GM12878 (cell line): ENCODE data around the gene SLC22A23. TPM values are rescaled to one million over a fixed set of nuclear protein-coding genes. Genes with fewer than 3 reads are reported as not detected.
A peak's percentile ranks its signal among the peaks of the same experiment; 100 is the strongest.

ENCODE experiments used
- ATAC-seq: fragments of 200-7000 bp; cut with Tn5 transposase; 3 replicates; pipeline ENCODE4 v1.9.1; 2020; ENCODE audit warnings: mild to moderate bottlenecking, moderate library complexity
- BruUV-seq: library from RNA; stranded (reverse); fragments of 400-500 nt; replicated peaks from 2 replicates; lab custom pipeline; 2021; lab: Mats Ljungman, UMichigan
- CTCF ChIA-PET: fragments of 300-600 bp; sonication (Branson Sonifier 250); formaldehyde crosslinking; extraction: SDS; loops from one replicate; lab custom pipeline; 2021; ENCODE audit warnings: inconsistent platforms; lab: Yijun Ruan, JAX
- POLR2A ChIA-PET: fragments of 350-600 bp; formaldehyde crosslinking; extraction: SDS; loops from one replicate; lab custom pipeline; 2021; ENCODE audit warnings: inconsistent platforms; lab: Charles Lee
- RAD21 ChIA-PET: fragments of 300-600 bp; sonication (Branson Sonifier 250); formaldehyde crosslinking; loops from one replicate; lab custom pipeline; 2023; ENCODE audit warnings: antibody characterized with exemption; ENCODE audit not compliant: unreplicated experiment; lab: Charles Lee
- SMC1A ChIA-PET: fragments of 300-600 bp; sonication (Branson Sonifier 250); formaldehyde crosslinking; loops from one replicate; lab custom pipeline; 2023; ENCODE audit not compliant: unreplicated experiment, uncharacterized antibody; lab: Charles Lee
- DNase-seq: peaks from one replicate; pipeline ENCODE4 v3.0.0-alpha.2; 2011; ENCODE audit warnings: low read depth, low spot score
- FAIRE-seq: peaks from 3 replicates; lab custom pipeline; 2011; peaks lifted over from hg19 to GRCh38; lab: Jason Lieb, UNC
- H2AFZ ChIP-seq: 2 replicates; pipeline ENCODE4 v1.6.0; 2011; ENCODE audit warnings: low read depth, low read length, control low read depth; ENCODE audit not compliant: control insufficient read depth
- H3K27ac ChIP-seq: 2 replicates; pipeline ENCODE4 v1.5.1; 2011; ENCODE audit warnings: control low read depth; ENCODE audit not compliant: control insufficient read depth, insufficient read depth
- H3K27me3 ChIP-seq, 2 experiments: replicated peaks in 1 of 2; 2 replicates each; pipeline versions ENCODE4 v1.6.0 to v1.6.1; 2011; ENCODE audit warnings: low read length in 1 of 2; ENCODE audit not compliant: control insufficient read depth in 2 of 2, insufficient read depth in 2 of 2
- H3K36me3 ChIP-seq, 2 experiments: 2 replicates each; pipeline ENCODE4 v1.5.1; 2011; ENCODE audit warnings: low read length in 1 of 2; ENCODE audit not compliant: control insufficient read depth in 2 of 2, insufficient read depth in 2 of 2
- H3K4me1 ChIP-seq: 2 replicates; pipeline ENCODE4 v1.6.1; 2011; ENCODE audit warnings: mild to moderate bottlenecking, low read length, moderate library complexity, mixed read lengths; ENCODE audit not compliant: control insufficient read depth, insufficient read depth
- H3K4me2 ChIP-seq: 2 replicates; pipeline ENCODE4 v1.6.0; 2011; ENCODE audit warnings: control low read depth; ENCODE audit not compliant: control insufficient read depth, insufficient read depth
- H3K4me3 ChIP-seq: fragments of 200-600 bp; sonication (generic); 2 replicates; pipeline ENCODE4 v1.5.1; 2016
- H3K79me2 ChIP-seq: 2 replicates; pipeline ENCODE4 v1.6.0; 2011; ENCODE audit warnings: low read length; ENCODE audit not compliant: control insufficient read depth, insufficient read depth
- H3K9ac ChIP-seq: 2 replicates; pipeline ENCODE4 v1.8.0; 2011; ENCODE audit warnings: low read length, control low read depth, mixed read lengths; ENCODE audit not compliant: control insufficient read depth, insufficient read depth
- H3K9me3 ChIP-seq: replicated peaks from 3 replicates; pipeline ENCODE4 v1.5.1; 2011; ENCODE audit warnings: mild to moderate bottlenecking, low read length; ENCODE audit not compliant: control insufficient read depth, insufficient read depth
- H4K20me1 ChIP-seq: 2 replicates; pipeline ENCODE4 v1.6.0; 2011; ENCODE audit not compliant: control insufficient read depth, insufficient read depth
- BCL11A ChIP-seq: IDR thresholded peaks from 2 replicates; pipeline ENCODE4 v1.6.1; 2011; ENCODE audit warnings: low read depth, low read length
- CREB1 ChIP-seq: IDR thresholded peaks from 2 replicates; pipeline ENCODE4 v1.6.1; 2012; ENCODE audit warnings: low read depth, mild to moderate bottlenecking, inconsistent platforms
- ETV6 ChIP-seq, 2 experiments: fragments of 450-650 bp in 1 of 2; IDR thresholded peaks in 1 of 2; conservative IDR thresholded peaks in 1 of 2; 2 replicates each; pipeline ENCODE4 v1.6.1; 2014; ENCODE audit warnings: antibody characterized with exemption in 1 of 2, borderline replicate concordance in 1 of 2, low read depth in 1 of 2, mild to moderate bottlenecking in 1 of 2, moderate library complexity in 1 of 2
- HDAC6 ChIP-seq: fragments of 200-600 bp; sonication (generic); IDR thresholded peaks from one replicate; pipeline ENCODE4 v1.8.0; 2017; ENCODE audit warnings: antibody characterized with exemption; ENCODE audit not compliant: unreplicated experiment
- NR2C2 ChIP-seq: IDR thresholded peaks from 2 replicates; pipeline ENCODE4 v1.6.1; 2011; ENCODE audit warnings: borderline replicate concordance, low read depth; ENCODE audit not compliant: control insufficient read depth, insufficient read length
- RAD51 ChIP-seq: fragments of 450-650 bp; IDR thresholded peaks from 2 replicates; pipeline ENCODE4 v1.6.1; 2016; ENCODE audit warnings: moderate library complexity, mild to moderate bottlenecking, inconsistent platforms
- TBL1XR1 ChIP-seq: IDR thresholded peaks from 2 replicates; pipeline ENCODE4 v1.6.1; 2012; ENCODE audit warnings: low read depth, low read length, improper control_type of control experiment
- YBX1 ChIP-seq: fragments of 450-650 bp; IDR thresholded peaks from 2 replicates; pipeline ENCODE4 v1.6.1; 2016; ENCODE audit warnings: antibody characterized with exemption
- ZSCAN29 ChIP-seq: fragments of 450-650 bp; IDR thresholded peaks from 2 replicates; pipeline ENCODE4 v1.6.1; 2017; ENCODE audit warnings: mild to moderate bottlenecking, moderate library complexity
- WGBS: methylation state at CpG from one replicate; pipeline ENCODE4 v1.1.6; 2016; ENCODE audit warnings: low lambda C conversion rate; ENCODE audit not compliant: insufficient replicate concordance, insufficient coverage; ENCODE audit errors: missing lambda C conversion rate; 5-methylcytosine and 5-hydroxymethylcytosine counted together
- in situ Hi-C: fragments of 300-500 bp; cut with MboI; formaldehyde crosslinking; loops from 9 replicates; pipeline ENCODE4 v1.14.3; 2018; ENCODE audit warnings: mixed read lengths
- intact Hi-C: fragments of 100-400 bp; cut with micrococcal nuclease; formaldehyde crosslinking; loops from one replicate; pipeline ENCODE4 v1.14.2; 2022; ENCODE audit not compliant: unreplicated experiment
- polyA plus RNA-seq, 11 experiments: library from polyadenylated mRNA; depleted of rRNA in 4 of 11; unstranded in 6 of 11; stranded (reverse) in 5 of 11; fragments of >200 nt; fragmentation: Nextera tagmentation in 4 of 11; fragmentation: Illumina TruSeq in 1 of 11; extraction: Ambion mirVana in 4 of 11; extraction: Trizol in 1 of 11; gene quantifications; 1 replicate in 1 of 11; 2 replicates in 10 of 11; pipeline versions ENCODE4 v1.2.1 to v1.2.3, GENCODE V29; 2011 to 2016; ENCODE audit warnings: inconsistent platforms in 2 of 11, missing spikeins in 2 of 11, low read depth in 1 of 11
- total RNA-seq, 4 experiments: library from RNA; depleted of rRNA in 3 of 4; stranded (reverse); fragments of >200 nt in 3 of 4; fragmentation: Illumina TruSeq in 1 of 4; extraction: Trizol in 1 of 4; gene quantifications; 2 replicates each; pipeline versions ENCODE4 v1.2.1 to v1.2.3, GENCODE V29; 2013 to 2021
- TF ChIP-seq, protein P1 (sequence below): fragments of 150-350 bp; IDR thresholded peaks from 2 replicates; pipeline ENCODE4 v1.6.1; 2016; ENCODE audit warnings: low read depth, low read length
- TF ChIP-seq, protein P2 (sequence below): IDR thresholded peaks from 2 replicates; pipeline ENCODE4 v1.6.1; 2012; ENCODE audit warnings: improper control_type of control experiment, low read depth, low read length; ENCODE audit not compliant: insufficient replicate concordance
- TF ChIP-seq, protein P3 (sequence below): IDR thresholded peaks from 2 replicates; pipeline ENCODE4 v1.6.1; 2012; ENCODE audit warnings: low read depth, low read length, improper control_type of control experiment

SLC22A23 gene
- total and polyA plus RNA-seq, 10 of the 15 experiments (the other 5 are each of a cell fraction or from before 2014, with no cell fraction given), result 0.20 to 2.4 (median 0.74) TPM

DNA sequence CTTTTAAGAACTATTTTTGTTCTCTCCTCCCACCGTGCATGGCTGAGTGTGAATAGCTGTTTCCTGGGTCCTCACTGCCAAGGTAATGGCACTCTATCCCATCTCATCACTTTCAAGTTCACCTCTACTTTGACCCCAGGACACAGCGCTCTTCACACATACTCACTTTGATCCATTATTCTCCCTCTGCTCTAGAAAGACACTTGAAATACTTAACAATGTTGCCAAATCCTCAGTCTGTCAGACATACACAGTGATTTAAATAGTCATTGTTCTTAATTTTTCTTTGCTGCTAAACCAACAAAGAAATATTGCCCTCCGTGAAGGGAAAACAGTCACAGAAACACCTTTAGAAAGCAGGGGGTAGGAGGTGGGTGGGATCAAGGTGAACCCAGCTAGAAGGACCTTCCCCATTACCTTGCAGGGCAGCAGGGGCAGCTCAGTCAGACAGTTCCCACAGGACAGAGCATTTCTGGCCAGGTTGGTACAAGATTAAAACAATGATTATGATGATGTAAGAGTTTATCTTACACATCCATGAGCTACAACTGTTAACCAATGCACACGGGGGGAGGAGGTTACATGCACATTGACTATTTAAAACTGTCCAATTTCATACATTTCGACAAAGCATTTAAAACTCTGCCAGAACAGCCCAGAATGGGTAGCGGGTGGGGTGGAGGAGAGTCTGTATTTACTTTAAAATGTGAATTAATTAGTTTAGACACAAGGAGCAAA, 2.4 kb downstream of the SLC22A23 start:
- RAD21 ChIA-PET, result interaction anchor here (0.8 to 3.2 kb wide), 18 partner anchors 11 to 277 kb away, joined by 3 to 22 read pairs (median 6); no protein-coding TSS in a partner anchor
- intact Hi-C loops, result loop anchor here (2.0 to 5.0 kb wide), 2 partner anchors 176 to 278 kb away; no protein-coding TSS in a partner anchor
- no peak for DNase-seq
- 58% methylated on average over 6 of the region's 6 CpGs for WGBS
- POLR2A ChIA-PET, result interaction anchor here (1.0 to 1.5 kb wide), 2 partner anchors 72 to 130 kb away, joined by 3 to 4 read pairs; no protein-coding TSS in a partner anchor
- Histone ChIP-seq H3K27ac (no peak overlapping the region), H3K79me2 (no peaks in the 10 kb centered on the region), H3K4me1 (peaks cover 12% of the 10 kb centered on the region; the same call in 1 of the 2 replicates), H3K4me2 (no peak overlapping the region), H3K9ac (no peak overlapping the region), H3K9me3 (no peaks in the 10 kb centered on the region; the same call in 2 of the 3 replicates), H4K20me1 (no peaks in the 10 kb centered on the region), H2AFZ (no peak overlapping the region), H3K36me3 (no peaks in the 10 kb centered on the region), H3K4me3 (no peak overlapping the region), H3K27me3 (peaks cover 7 to 8% of the 10 kb centered on the region in 2 experiments; a peak in 3 of 4 replicates)
- CTCF ChIA-PET, result interaction anchor here (0.6 to 4.9 kb wide), 19 partner anchors 11 to 379 kb away, joined by 3 to 55 read pairs (median 5); no protein-coding TSS in a partner anchor
- no peak for FAIRE-seq
- no peak for ATAC-seq
- SMC1A ChIA-PET, result interaction anchor here (1.0 to 5.1 kb wide), 14 partner anchors 8 to 335 kb away, joined by 3 to 46 read pairs (median 6); no protein-coding TSS in a partner anchor
- in situ Hi-C loops, result no loop called here
- BruUV-seq, result TSS peak; percentile 52
- TF ChIP-seq NR2C2 (no peak), ZSCAN29 (no peak), CREB1 (no peak), TBL1XR1 (no peak), YBX1 (no peak), HDAC6 (no peak), ETV6 (conservative IDR thresholded peaks at IDR 0.05 in 1 of 2, IDR thresholded peaks at IDR 0.05 in 1 of 2; ENCODE audit: borderline replicate concordance in 1 of 2, low read depth in 1 of 2) (no peak), RAD51 (no peak), BCL11A (no peak)
- TF ChIP-seq, protein P1, sequence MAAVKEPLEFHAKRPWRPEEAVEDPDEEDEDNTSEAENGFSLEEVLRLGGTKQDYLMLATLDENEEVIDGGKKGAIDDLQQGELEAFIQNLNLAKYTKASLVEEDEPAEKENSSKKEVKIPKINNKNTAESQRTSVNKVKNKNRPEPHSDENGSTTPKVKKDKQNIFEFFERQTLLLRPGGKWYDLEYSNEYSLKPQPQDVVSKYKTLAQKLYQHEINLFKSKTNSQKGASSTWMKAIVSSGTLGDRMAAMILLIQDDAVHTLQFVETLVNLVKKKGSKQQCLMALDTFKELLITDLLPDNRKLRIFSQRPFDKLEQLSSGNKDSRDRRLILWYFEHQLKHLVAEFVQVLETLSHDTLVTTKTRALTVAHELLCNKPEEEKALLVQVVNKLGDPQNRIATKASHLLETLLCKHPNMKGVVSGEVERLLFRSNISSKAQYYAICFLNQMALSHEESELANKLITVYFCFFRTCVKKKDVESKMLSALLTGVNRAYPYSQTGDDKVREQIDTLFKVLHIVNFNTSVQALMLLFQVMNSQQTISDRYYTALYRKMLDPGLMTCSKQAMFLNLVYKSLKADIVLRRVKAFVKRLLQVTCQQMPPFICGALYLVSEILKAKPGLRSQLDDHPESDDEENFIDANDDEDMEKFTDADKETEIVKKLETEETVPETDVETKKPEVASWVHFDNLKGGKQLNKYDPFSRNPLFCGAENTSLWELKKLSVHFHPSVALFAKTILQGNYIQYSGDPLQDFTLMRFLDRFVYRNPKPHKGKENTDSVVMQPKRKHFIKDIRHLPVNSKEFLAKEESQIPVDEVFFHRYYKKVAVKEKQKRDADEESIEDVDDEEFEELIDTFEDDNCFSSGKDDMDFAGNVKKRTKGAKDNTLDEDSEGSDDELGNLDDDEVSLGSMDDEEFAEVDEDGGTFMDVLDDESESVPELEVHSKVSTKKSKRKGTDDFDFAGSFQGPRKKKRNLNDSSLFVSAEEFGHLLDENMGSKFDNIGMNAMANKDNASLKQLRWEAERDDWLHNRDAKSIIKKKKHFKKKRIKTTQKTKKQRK, result no peak
- TF ChIP-seq, protein P2, sequence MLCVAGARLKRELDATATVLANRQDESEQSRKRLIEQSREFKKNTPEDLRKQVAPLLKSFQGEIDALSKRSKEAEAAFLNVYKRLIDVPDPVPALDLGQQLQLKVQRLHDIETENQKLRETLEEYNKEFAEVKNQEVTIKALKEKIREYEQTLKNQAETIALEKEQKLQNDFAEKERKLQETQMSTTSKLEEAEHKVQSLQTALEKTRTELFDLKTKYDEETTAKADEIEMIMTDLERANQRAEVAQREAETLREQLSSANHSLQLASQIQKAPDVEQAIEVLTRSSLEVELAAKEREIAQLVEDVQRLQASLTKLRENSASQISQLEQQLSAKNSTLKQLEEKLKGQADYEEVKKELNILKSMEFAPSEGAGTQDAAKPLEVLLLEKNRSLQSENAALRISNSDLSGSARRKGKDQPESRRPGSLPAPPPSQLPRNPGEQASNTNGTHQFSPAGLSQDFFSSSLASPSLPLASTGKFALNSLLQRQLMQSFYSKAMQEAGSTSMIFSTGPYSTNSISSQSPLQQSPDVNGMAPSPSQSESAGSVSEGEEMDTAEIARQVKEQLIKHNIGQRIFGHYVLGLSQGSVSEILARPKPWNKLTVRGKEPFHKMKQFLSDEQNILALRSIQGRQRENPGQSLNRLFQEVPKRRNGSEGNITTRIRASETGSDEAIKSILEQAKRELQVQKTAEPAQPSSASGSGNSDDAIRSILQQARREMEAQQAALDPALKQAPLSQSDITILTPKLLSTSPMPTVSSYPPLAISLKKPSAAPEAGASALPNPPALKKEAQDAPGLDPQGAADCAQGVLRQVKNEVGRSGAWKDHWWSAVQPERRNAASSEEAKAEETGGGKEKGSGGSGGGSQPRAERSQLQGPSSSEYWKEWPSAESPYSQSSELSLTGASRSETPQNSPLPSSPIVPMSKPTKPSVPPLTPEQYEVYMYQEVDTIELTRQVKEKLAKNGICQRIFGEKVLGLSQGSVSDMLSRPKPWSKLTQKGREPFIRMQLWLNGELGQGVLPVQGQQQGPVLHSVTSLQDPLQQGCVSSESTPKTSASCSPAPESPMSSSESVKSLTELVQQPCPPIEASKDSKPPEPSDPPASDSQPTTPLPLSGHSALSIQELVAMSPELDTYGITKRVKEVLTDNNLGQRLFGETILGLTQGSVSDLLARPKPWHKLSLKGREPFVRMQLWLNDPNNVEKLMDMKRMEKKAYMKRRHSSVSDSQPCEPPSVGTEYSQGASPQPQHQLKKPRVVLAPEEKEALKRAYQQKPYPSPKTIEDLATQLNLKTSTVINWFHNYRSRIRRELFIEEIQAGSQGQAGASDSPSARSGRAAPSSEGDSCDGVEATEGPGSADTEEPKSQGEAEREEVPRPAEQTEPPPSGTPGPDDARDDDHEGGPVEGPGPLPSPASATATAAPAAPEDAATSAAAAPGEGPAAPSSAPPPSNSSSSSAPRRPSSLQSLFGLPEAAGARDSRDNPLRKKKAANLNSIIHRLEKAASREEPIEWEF, result no peak
- TF ChIP-seq, protein P3, sequence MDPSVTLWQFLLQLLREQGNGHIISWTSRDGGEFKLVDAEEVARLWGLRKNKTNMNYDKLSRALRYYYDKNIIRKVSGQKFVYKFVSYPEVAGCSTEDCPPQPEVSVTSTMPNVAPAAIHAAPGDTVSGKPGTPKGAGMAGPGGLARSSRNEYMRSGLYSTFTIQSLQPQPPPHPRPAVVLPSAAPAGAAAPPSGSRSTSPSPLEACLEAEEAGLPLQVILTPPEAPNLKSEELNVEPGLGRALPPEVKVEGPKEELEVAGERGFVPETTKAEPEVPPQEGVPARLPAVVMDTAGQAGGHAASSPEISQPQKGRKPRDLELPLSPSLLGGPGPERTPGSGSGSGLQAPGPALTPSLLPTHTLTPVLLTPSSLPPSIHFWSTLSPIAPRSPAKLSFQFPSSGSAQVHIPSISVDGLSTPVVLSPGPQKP, result no peak
